ENCODE measurements around the gene DEXI.

The DEXI gene

DNA sequence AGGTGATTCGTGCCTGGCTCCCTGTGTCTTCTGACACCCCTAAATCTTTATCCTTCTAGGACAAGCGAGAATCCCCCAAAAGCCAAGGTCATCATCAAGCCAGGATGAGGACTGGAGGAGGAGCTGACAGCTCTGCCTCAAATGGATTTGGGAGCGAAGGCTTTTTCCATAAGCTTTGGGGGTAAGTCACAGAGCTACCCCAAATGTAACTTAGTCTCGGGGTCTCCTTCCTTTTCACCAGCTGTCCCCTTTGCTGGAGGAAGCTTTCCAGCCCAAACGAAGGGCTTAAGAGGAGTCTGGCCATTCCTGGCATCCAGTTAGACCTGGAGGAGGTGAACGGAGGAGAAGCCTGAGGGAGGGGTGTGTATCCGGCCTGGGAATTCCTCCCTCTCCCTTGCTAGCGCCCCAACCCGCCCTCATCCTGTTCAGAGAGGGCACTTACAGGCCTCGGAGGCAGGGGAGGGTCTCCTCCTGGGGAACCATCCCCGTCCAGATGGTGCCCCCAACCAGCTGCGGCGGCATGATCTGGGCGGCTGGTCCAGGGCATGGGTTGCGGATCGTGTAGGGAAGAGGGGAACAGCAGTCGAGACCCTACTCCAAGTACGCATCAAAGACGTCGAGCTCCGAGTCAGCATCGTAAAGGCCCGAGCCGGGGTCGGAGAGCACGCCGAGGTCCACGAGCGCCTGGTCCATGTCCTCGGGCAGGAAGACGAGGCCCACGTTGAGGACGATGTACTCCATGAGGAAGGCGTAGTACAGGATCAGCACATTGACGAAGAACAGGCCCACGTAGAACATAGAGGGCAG is 938 bp downstream of the DEXI start:
- peaks cover 73 to 84% (median 81%) of the 10 kb centered on the region in 10 experiments for H3K4me1 ChIP-seq
- H3K9ac ChIP-seq = peak overlapping the region; percentile 85 to 92 (median 88)
- peak overlapping the region; percentile 73 to 84 (median 78) for H3K4me3 ChIP-seq
- peak overlapping the region; percentile 90 to 100 (median 99) for H3K4me2 ChIP-seq
- no peak for TF ChIP-seq Cebpa-rat (IDR thresholded peaks at IDR 0.05)
- H3K9me3 ChIP-seq (replicated peaks in 1 of 11) = no peaks in the 10 kb centered on the region
- peaks cover 50 to 72% (median 68%) of the 10 kb centered on the region in 11 experiments for H4K20me1 ChIP-seq
- no peaks in the 10 kb centered on the region for H3K27me3 ChIP-seq
- peak overlapping the region; percentile 62 to 88 (median 83) for H3K27ac ChIP-seq
- H3K36me3 ChIP-seq = peaks cover 0 to 8% (median under 1%) of the 10 kb centered on the region in 11 experiments; a peak in 4 of 22 replicates

GRCh38 chr16:10940501-10941079 is 1.7 kb downstream of the DEXI start:
- Histone ChIP-seq H3K4me2 (peak overlapping the region; percentile 90 to 100 (median 99)), H3K4me3 (peak overlapping the region; percentile 73 to 84 (median 78)), H3K4me1 (peaks cover 73 to 84% (median 81%) of the 10 kb centered on the region in 10 experiments), H3K27me3 (no peaks in the 10 kb centered on the region), H3K36me3 (peaks cover 0 to 10% (median 5%) of the 10 kb centered on the region in 11 experiments; a peak in 6 of 22 replicates), H4K20me1 (peaks cover 50 to 72% (median 67%) of the 10 kb centered on the region in 11 experiments), H3K27ac (peak overlapping the region; percentile 62 to 88 (median 83); a peak in 21 of 22 replicates), H3K9me3 (replicated peaks in 1 of 11) (no peaks in the 10 kb centered on the region), H3K9ac (peak overlapping the region; percentile 85 to 92 (median 88))
- TF ChIP-seq Cebpa-rat (IDR thresholded peaks at IDR 0.05) = no peak

DNA sequence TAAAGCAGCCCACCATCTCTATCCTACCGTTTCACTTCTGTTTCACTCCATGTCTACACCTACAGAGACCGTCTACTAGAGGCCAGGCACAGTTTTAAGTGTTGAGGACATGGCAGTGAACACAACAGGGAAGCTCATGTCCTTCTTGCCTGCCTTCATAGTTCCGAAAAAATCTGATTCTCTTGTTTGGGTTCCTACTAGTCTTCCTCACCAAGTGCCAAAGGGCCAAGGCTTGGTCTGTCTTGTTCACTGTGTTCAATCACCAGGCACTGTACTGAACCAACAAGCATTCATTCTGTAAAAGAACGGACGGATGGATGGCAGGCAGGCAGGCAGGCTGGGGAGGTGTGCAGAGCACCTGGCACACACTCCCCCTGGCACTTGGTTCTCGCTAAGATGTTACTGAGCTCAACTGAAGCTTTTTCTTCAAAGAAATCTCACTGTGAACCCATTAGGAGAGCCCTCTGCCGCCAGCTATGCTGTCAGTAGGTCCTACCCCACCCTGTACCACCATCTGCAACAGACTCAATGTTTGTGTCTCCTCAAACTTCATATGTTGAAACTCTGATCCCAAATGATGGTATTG is 2.5 kb downstream of the DEXI start:
- H3K27ac ChIP-seq = peak overlapping the region in 2 of 11 experiments; percentile 6 to 32; a peak in 2 of 22 replicates
- peak overlapping the region; percentile 90 to 100 (median 99) for H3K4me2 ChIP-seq
- no peaks in the 10 kb centered on the region for H3K27me3 ChIP-seq
- peaks cover 75 to 83% (median 80%) of the 10 kb centered on the region in 10 experiments for H3K4me1 ChIP-seq
- H3K9me3 ChIP-seq (replicated peaks in 1 of 11) = no peaks in the 10 kb centered on the region
- no peak for TF ChIP-seq Cebpa-rat (IDR thresholded peaks at IDR 0.05)
- peaks cover 55 to 72% (median 68%) of the 10 kb centered on the region in 11 experiments for H4K20me1 ChIP-seq
- H3K36me3 ChIP-seq = peaks cover 0 to 18% (median 10%) of the 10 kb centered on the region in 11 experiments; a peak in 14 of 22 replicates
- H3K9ac ChIP-seq = peak overlapping the region; percentile 85 to 92 (median 88); a peak in 20 of 22 replicates
- H3K4me3 ChIP-seq = peak overlapping the region; percentile 73 to 84 (median 78)

DNA sequence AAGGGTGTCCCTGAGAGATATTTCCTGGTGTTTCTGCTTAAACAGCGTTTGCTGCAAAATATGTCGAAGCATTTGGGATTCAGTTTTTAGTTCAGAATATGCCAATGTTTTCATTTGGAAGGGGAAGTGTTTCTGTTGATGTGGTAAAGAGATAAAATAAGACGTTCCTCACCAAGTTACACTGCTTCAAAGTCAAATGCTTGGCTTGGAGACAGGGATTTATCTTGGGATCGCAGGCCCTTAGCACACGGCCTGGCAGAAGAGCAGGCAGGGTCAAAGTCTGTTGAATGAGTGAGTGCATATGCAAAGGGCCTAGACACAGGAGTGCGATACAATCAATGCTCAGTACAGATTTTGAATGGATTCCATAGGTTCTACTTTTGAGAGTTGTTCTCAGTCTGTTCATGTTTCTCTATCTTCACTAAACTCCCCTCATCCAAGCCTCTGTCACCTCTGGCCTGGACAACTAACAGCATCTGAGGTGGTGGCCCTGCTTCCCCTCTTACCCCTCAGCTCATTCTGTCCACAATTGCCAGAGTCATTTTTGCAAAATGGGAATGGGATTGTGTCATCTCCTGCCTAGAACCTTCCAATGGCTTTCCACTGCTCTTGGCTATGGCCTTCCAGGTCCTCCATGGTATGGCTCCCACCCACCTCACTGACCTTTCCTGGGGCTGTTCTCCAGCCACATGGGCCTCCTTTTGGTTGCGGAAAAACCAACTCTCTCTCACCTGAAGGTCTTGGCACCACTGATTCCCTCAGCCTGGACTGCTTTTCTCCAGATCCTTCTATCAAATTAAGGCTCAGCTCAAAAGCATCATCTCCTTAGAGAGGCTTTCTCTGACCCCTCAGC is 3.2 kb downstream of the DEXI start:
- H3K9ac ChIP-seq = peak overlapping the region; percentile 9 to 92 (median 87); a peak in 21 of 22 replicates
- peaks cover 62 to 78% (median 75%) of the 10 kb centered on the region in 11 experiments for H4K20me1 ChIP-seq
- H3K27me3 ChIP-seq = no peaks in the 10 kb centered on the region
- peak overlapping the region; percentile 90 to 100 (median 99) for H3K4me2 ChIP-seq
- H3K27ac ChIP-seq = peak overlapping the region; percentile 7 to 64 (median 43); a peak in 12 of 22 replicates
- peaks cover 82 to 90% (median 86%) of the 10 kb centered on the region in 10 experiments for H3K4me1 ChIP-seq
- H3K4me3 ChIP-seq = peak overlapping the region; percentile 73 to 84 (median 78); a peak in 19 of 20 replicates
- peaks cover 6 to 25% (median 16%) of the 10 kb centered on the region in 11 experiments; a peak in 15 of 22 replicates for H3K36me3 ChIP-seq
- no peaks in the 10 kb centered on the region for H3K9me3 ChIP-seq (replicated peaks in 1 of 11)
- TF ChIP-seq Cebpa-rat (IDR thresholded peaks at IDR 0.05) = no peak

DNA sequence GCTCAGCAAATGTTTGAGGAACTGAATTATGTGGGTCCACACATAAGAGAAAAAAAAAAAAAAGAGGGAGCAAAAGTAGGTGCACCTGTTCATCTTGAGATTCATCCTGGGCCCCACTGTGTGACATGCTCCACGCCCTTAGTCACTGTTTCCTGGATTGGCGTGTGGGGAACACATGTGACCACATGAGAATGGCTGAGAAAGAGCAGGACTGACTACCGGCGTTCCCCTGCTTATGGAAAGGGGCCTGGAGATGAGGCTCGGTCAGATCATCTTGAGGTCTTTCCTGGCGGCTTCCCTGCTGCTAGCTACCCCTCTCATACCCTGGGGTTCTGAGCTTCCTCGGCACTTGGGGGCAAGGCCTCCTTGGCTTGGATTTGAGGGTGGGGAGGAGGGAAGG is 3.9 kb downstream of the DEXI start:
- Histone ChIP-seq H4K20me1 (peaks cover 69 to 85% (median 82%) of the 10 kb centered on the region in 11 experiments), H3K9me3 (replicated peaks in 1 of 11) (no peaks in the 10 kb centered on the region), H3K4me1 (peaks cover 81 to 90% (median 85%) of the 10 kb centered on the region in 10 experiments), H3K27ac (peak overlapping the region; percentile 7 to 64 (median 43); a peak in 12 of 22 replicates), H3K4me2 (peak overlapping the region; percentile 90 to 100 (median 99)), H3K27me3 (no peaks in the 10 kb centered on the region), H3K36me3 (peaks cover 13 to 32% (median 23%) of the 10 kb centered on the region in 11 experiments; a peak in 19 of 22 replicates), H3K4me3 (peak overlapping the region; percentile 38 to 84 (median 77); a peak in 17 of 20 replicates), H3K9ac (peak overlapping the region; percentile 9 to 92 (median 63); a peak in 21 of 22 replicates)
- no peak for TF ChIP-seq Cebpa-rat (IDR thresholded peaks at IDR 0.05)

GRCh38 chr16:10937068-10937859 is 5.0 kb downstream of the DEXI start:
- Histone ChIP-seq H3K36me3 (peaks cover 19 to 42% (median 29%) of the 10 kb centered on the region in 11 experiments; a peak in 20 of 22 replicates), H3K27ac (peak overlapping the region in 10 of 11 experiments; percentile 24 to 65 (median 48); a peak in 19 of 22 replicates), H3K4me1 (peaks cover 75 to 89% (median 85%) of the 10 kb centered on the region in 10 experiments)

More at GRCh38 chr16:10937068-10937859, 5.0 kb downstream of the DEXI start:
- H3K4me3 ChIP-seq = peak overlapping the region; percentile 16 to 84 (median 50); a peak in 18 of 20 replicates
- peak overlapping the region; percentile 33 to 92 (median 72) for H3K9ac ChIP-seq
- H3K27me3 ChIP-seq = no peaks in the 10 kb centered on the region
- peak overlapping the region; percentile 90 to 100 (median 99) for H3K4me2 ChIP-seq
- no peak for TF ChIP-seq Cebpa-rat (IDR thresholded peaks at IDR 0.05)
- H3K9me3 ChIP-seq (replicated peaks in 1 of 11) = no peaks in the 10 kb centered on the region
- peaks cover 80 to 96% (median 92%) of the 10 kb centered on the region in 11 experiments for H4K20me1 ChIP-seq

Measured in BLaER1 treated with 17β-estradiol and CSF1 and Interleukin-3, amounts not matched to agents 10 nM and 100 nM (cell line).